ENCODE measurements around the gene PRAMEF20. TPM values are rescaled to one million over a fixed set of nuclear protein-coding genes. Genes with fewer than 3 reads are reported as not detected.
"Not testable (repeated sequence)": the region's sequence is repeated elsewhere in the genome, so short reads cannot be mapped to it uniquely, and the experiment has no call there.

Gene PRAMEF20
- not detected in 2 replicates for total RNA-seq (2022)
- Bru-seq, nascent RNA, result not detected
- BruChase-seq, experiment 1, labeled RNA remaining after a 6-hour chase, result not detected
- BruChase-seq, experiment 2, labeled RNA remaining after a 2-hour chase, result not detected
- long read RNA-seq, result 0 reads

DNA sequence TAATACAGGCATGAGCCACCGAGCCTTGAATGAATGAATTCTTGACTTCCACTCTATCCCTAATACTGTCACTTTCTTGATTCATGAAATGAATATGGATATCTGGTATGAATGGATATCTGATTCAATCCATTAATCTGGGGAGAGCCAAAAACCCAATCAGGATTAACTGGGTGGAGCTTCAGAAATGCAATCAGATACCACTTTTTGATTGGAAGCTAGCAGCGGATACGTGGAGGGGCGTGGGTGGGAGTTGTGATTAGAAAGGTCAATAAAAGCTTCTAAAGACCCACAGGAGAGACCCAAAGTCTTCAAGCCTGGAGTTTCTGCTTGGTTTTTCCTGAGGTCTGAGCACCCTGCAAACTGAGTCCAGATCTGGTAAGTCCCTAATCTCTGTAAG is at the start of gene PRAMEF20:
TSS of gene PRAMEF20 (plus strand) at position 301 of the 400 bp plus-strand sequence. CDS start 5,905 bp downstream, outside the sequence.
- H3K4me1 Mint-ChIP-seq (ENCODE audit: insufficient read depth, unreplicated experiment); intact Hi-C loops (cut with micrococcal nuclease); H3K36me3 Mint-ChIP-seq (ENCODE audit: insufficient read depth, unreplicated experiment); BruUV-seq (replicated peaks); H3K4me3 Mint-ChIP-seq (ENCODE audit: unreplicated experiment); H3K27me3 Mint-ChIP-seq (ENCODE audit: insufficient read depth, unreplicated experiment); DNase-seq (ENCODE audit: unreplicated experiment); H3K9me3 Mint-ChIP-seq (ENCODE audit: unreplicated experiment); H3K27ac Mint-ChIP-seq (ENCODE audit: low read depth, unreplicated experiment): not testable (repeated sequence)
- ChIA-PET CTCF (interaction anchor here (0.6 kb wide), 1 partner anchor 291 kb away, joined by 3 read pairs; no protein-coding TSS in a partner anchor), POLR2A (interaction anchor here (0.8 kb wide), 1 partner anchor 10 kb away, joined by 3 read pairs; no protein-coding TSS in a partner anchor)

DNA sequence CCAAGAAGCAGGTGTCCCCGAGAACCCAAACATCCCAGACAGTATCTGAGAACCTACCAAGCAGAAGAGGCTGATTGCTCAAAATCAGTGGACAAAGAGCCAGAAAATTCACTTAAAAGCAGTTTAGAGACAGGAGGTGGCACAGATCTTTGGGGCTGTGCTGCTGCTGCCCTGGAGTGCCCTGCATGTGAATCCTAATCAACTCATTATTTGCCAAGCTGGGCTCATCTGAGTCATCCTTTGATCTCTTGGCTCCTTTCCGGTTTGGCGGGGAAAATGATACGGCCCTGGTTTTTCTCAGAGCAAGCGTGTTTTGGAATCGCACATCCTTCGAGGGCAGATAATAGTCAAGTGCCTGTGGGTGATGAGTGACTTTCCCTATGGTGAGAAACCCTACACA is 47.9 kb upstream of the PRAMEF20 start:
- POLR2A ChIA-PET; H3K9me3 Mint-ChIP-seq (ENCODE audit: unreplicated experiment); H3K27me3 Mint-ChIP-seq (ENCODE audit: insufficient read depth, unreplicated experiment); H3K27ac Mint-ChIP-seq (ENCODE audit: low read depth, unreplicated experiment); H3K4me1 Mint-ChIP-seq (ENCODE audit: insufficient read depth, unreplicated experiment); intact Hi-C loops (cut with micrococcal nuclease); CTCF ChIA-PET; H3K36me3 Mint-ChIP-seq (ENCODE audit: insufficient read depth, unreplicated experiment); BruUV-seq (replicated peaks); DNase-seq (ENCODE audit: unreplicated experiment); H3K4me3 Mint-ChIP-seq (ENCODE audit: unreplicated experiment): not testable (repeated sequence)

DNA sequence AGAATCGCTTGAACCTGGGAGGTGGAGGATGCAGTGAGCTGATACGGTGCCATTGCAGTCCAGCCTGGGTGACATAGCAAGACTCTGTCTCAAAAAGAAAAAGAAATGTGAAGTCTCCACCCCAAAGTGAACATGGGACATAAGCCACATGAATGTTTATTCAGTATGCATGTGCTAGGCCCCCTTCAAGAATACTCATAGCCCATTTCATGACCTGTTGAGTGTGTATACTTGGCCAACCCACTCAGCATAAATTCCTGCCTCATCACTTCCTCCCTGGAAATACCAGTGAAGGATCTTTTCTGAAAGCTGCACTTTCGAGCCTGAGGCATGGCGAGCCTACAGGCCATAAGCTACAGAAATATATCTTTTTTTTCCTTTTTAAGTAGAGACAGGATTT is 45.3 kb upstream of the PRAMEF20 start:
- H3K4me3 Mint-ChIP-seq (ENCODE audit: unreplicated experiment); H3K27ac Mint-ChIP-seq (ENCODE audit: low read depth, unreplicated experiment); intact Hi-C loops (cut with micrococcal nuclease); BruUV-seq (replicated peaks); CTCF ChIA-PET; POLR2A ChIA-PET; H3K9me3 Mint-ChIP-seq (ENCODE audit: unreplicated experiment); DNase-seq (ENCODE audit: unreplicated experiment); H3K36me3 Mint-ChIP-seq (ENCODE audit: insufficient read depth, unreplicated experiment); H3K4me1 Mint-ChIP-seq (ENCODE audit: insufficient read depth, unreplicated experiment): not testable (repeated sequence)
- peaks cover 19% of the 10 kb centered on the region for H3K27me3 Mint-ChIP-seq (ENCODE audit: insufficient read depth, unreplicated experiment)

DNA sequence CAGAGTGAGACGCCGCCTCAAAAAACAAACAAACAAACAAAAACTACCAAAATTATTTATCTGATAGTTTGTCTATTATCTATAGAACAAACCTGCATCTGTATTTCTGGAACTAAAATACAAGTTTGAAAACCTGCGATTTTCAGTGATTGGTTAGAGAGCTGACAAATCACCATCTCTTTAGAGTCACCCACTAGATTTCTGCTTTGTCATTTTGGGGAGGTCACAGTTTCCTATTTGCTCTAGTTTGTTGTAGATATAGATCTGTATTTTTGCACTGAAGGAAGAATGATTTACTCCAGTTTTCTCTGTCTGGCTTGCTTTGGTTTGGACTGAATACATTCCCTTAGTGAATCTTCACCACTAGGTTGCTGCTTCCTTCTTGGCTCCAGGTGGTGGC is 43.7 kb upstream of the PRAMEF20 start:
- H3K27me3 Mint-ChIP-seq (ENCODE audit: insufficient read depth, unreplicated experiment), result peaks cover 30% of the 10 kb centered on the region
- DNase-seq (ENCODE audit: unreplicated experiment); intact Hi-C loops (cut with micrococcal nuclease); H3K36me3 Mint-ChIP-seq (ENCODE audit: insufficient read depth, unreplicated experiment); CTCF ChIA-PET; H3K27ac Mint-ChIP-seq (ENCODE audit: low read depth, unreplicated experiment); BruUV-seq (replicated peaks); POLR2A ChIA-PET; H3K4me3 Mint-ChIP-seq (ENCODE audit: unreplicated experiment); H3K4me1 Mint-ChIP-seq (ENCODE audit: insufficient read depth, unreplicated experiment); H3K9me3 Mint-ChIP-seq (ENCODE audit: unreplicated experiment): not testable (repeated sequence)

DNA sequence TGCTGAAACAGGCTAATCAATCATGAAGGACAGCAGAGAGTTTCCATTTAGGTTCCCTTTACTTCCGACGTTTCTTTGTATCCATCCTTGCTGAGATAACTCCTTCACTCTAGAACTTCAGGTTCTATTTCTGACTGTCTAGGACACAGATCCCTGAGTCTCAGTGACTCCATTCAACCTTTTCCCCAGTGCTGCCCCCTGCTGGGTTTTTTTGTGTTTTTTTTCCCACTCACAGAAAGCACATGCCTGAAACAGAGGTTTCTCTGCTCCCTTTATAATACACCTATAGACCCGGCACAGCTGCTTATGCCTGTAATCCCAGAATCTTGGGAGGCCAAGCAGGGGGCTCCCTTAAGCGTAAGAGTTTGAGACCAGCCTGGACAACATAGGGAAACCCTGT is 41.7 kb upstream of the PRAMEF20 start:
- H3K36me3 Mint-ChIP-seq (ENCODE audit: insufficient read depth, unreplicated experiment); H3K27ac Mint-ChIP-seq (ENCODE audit: low read depth, unreplicated experiment); H3K4me3 Mint-ChIP-seq (ENCODE audit: unreplicated experiment); intact Hi-C loops (cut with micrococcal nuclease); CTCF ChIA-PET; POLR2A ChIA-PET; BruUV-seq (replicated peaks); H3K9me3 Mint-ChIP-seq (ENCODE audit: unreplicated experiment); H3K4me1 Mint-ChIP-seq (ENCODE audit: insufficient read depth, unreplicated experiment): not testable (repeated sequence)
- DNase-seq (ENCODE audit: unreplicated experiment), result peak; percentile 61
- TF ChIP-seq, protein P1, sequence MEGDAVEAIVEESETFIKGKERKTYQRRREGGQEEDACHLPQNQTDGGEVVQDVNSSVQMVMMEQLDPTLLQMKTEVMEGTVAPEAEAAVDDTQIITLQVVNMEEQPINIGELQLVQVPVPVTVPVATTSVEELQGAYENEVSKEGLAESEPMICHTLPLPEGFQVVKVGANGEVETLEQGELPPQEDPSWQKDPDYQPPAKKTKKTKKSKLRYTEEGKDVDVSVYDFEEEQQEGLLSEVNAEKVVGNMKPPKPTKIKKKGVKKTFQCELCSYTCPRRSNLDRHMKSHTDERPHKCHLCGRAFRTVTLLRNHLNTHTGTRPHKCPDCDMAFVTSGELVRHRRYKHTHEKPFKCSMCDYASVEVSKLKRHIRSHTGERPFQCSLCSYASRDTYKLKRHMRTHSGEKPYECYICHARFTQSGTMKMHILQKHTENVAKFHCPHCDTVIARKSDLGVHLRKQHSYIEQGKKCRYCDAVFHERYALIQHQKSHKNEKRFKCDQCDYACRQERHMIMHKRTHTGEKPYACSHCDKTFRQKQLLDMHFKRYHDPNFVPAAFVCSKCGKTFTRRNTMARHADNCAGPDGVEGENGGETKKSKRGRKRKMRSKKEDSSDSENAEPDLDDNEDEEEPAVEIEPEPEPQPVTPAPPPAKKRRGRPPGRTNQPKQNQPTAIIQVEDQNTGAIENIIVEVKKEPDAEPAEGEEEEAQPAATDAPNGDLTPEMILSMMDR (IDR thresholded peaks at IDR 0.05; ENCODE audit: unreplicated experiment), result peak; percentile 42
- peaks cover 30% of the 10 kb centered on the region for H3K27me3 Mint-ChIP-seq (ENCODE audit: insufficient read depth, unreplicated experiment)

DNA sequence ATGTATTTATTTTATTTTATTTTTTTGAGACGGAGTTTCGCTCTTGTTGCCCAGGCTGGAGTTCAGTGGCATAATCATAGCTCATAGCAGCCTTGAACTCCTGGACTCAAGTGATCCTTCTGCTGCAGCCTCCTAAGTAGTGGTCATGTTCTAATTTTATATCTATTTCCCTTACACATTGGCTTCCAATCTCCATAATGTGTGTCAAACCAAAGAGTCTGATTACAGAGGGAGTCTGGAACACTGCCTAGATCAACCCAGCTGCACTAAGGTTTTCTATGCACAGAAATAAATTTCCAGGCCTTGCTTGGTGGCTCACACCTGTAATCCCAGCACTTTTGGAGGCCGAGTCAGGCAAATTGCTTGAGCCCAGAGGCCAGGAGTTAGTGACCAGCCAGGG is 31.3 kb upstream of the PRAMEF20 start:
- POLR2A ChIA-PET; intact Hi-C loops (cut with micrococcal nuclease); H3K4me1 Mint-ChIP-seq (ENCODE audit: insufficient read depth, unreplicated experiment); H3K27me3 Mint-ChIP-seq (ENCODE audit: insufficient read depth, unreplicated experiment); H3K9me3 Mint-ChIP-seq (ENCODE audit: unreplicated experiment); H3K27ac Mint-ChIP-seq (ENCODE audit: low read depth, unreplicated experiment); BruUV-seq (replicated peaks); DNase-seq (ENCODE audit: unreplicated experiment); H3K36me3 Mint-ChIP-seq (ENCODE audit: insufficient read depth, unreplicated experiment); H3K4me3 Mint-ChIP-seq (ENCODE audit: unreplicated experiment): not testable (repeated sequence)
- CTCF ChIA-PET, result interaction anchor here (0.6 kb wide), 1 partner anchor 54 kb away, joined by 3 read pairs; no protein-coding TSS in a partner anchor

DNA sequence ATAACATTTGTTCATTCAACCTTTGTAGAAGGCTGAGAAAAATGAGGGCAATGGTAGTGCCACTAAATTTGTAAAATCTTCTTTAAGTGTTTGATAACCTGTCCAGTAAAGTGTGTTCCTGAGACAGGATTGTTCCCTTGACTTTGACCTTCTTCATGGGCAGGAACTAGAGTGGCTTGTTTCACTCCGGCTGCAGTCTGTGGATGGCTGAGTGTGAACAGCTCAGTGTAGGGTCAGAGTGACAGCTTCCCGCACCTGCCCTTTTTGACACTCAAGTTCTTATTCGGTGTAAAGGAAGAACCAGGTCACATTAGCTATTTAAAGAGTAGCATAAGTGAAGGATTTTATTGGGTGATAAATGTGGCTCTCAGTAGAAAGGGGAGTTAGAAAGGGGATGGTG is 29.9 kb upstream of the PRAMEF20 start:
- H3K36me3 Mint-ChIP-seq (ENCODE audit: insufficient read depth, unreplicated experiment); DNase-seq (ENCODE audit: unreplicated experiment); H3K4me3 Mint-ChIP-seq (ENCODE audit: unreplicated experiment); intact Hi-C loops (cut with micrococcal nuclease); POLR2A ChIA-PET; H3K4me1 Mint-ChIP-seq (ENCODE audit: insufficient read depth, unreplicated experiment); BruUV-seq (replicated peaks); H3K27ac Mint-ChIP-seq (ENCODE audit: low read depth, unreplicated experiment); H3K9me3 Mint-ChIP-seq (ENCODE audit: unreplicated experiment): not testable (repeated sequence)
- H3K27me3 Mint-ChIP-seq (ENCODE audit: insufficient read depth, unreplicated experiment), result peaks cover 15% of the 10 kb centered on the region
- CTCF ChIA-PET, result interaction anchor here (0.8 kb wide), 1 partner anchor 38 kb away, joined by 3 read pairs; no protein-coding TSS in a partner anchor

DNA sequence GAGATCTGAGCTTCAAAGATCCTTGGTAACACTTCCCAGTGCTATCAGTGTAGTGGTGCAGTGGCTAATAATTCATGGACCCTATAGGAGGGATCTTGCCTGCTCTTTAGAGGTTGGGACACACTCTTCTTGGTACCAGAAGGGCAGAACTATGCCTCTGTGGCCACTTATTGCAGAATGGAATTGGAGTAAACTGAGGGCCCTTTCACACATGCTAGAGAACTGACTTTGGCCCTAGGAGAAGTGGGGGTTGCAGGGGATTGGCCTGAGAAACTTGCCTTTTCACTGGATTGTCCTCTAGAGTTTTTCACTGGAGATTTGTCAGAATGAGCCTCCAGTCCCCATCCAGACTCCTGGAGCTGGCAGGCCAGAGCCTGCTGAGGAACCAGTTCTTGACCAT is 20.9 kb upstream of the PRAMEF20 start, which contains the start of gene PRAMEF17:
TSS of gene PRAMEF17 (plus strand) at position 301 of the 400 bp plus-strand sequence. CDS start at position 327, 26 bp downstream.
- POLR2A ChIA-PET; intact Hi-C loops (cut with micrococcal nuclease); H3K36me3 Mint-ChIP-seq (ENCODE audit: insufficient read depth, unreplicated experiment); H3K4me1 Mint-ChIP-seq (ENCODE audit: insufficient read depth, unreplicated experiment); H3K27ac Mint-ChIP-seq (ENCODE audit: low read depth, unreplicated experiment); BruUV-seq (replicated peaks); H3K9me3 Mint-ChIP-seq (ENCODE audit: unreplicated experiment); H3K4me3 Mint-ChIP-seq (ENCODE audit: unreplicated experiment); DNase-seq (ENCODE audit: unreplicated experiment): not testable (repeated sequence)
- CTCF ChIA-PET, result interaction anchor here (0.6 to 1.2 kb wide), 2 partner anchors 31 to 624 kb away, joined by 3 read pairs; no protein-coding TSS in a partner anchor
- peaks cover 30% of the 10 kb centered on the region for H3K27me3 Mint-ChIP-seq (ENCODE audit: insufficient read depth, unreplicated experiment)

DNA sequence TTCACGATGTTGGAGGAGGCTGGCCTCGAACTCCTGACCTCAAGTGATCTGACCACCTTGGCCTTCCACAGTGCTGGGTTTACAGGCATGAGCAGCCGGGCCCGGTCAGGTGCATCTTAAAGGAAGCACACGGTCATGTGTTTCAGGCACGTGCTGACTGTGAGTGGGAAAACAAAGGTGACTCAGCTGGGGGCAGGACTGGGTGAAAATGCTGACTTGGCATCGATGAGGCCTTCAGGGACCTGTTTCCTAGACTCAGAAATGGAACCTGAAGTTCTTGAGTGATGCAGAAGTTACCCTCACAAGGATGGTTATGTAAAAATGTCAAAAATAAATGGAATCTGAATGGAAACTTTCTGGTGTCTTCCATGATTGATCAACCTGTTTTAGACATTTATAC is 17.2 kb upstream of the PRAMEF20 start:
- CTCF ChIA-PET, result interaction anchor here (1.1 to 1.2 kb wide), 2 partner anchors 30 to 42 kb away, joined by 3 to 5 read pairs; no protein-coding TSS in a partner anchor
- DNase-seq (ENCODE audit: unreplicated experiment); H3K9me3 Mint-ChIP-seq (ENCODE audit: unreplicated experiment); POLR2A ChIA-PET; H3K36me3 Mint-ChIP-seq (ENCODE audit: insufficient read depth, unreplicated experiment); H3K4me1 Mint-ChIP-seq (ENCODE audit: insufficient read depth, unreplicated experiment); intact Hi-C loops (cut with micrococcal nuclease); H3K27ac Mint-ChIP-seq (ENCODE audit: low read depth, unreplicated experiment); BruUV-seq (replicated peaks); H3K4me3 Mint-ChIP-seq (ENCODE audit: unreplicated experiment): not testable (repeated sequence)
- peaks cover 28% of the 10 kb centered on the region for H3K27me3 Mint-ChIP-seq (ENCODE audit: insufficient read depth, unreplicated experiment)
